NT2/D1 (cell line): Measurements from ENCODE around the gene OR10C1.

Source experiments
- DNase-seq: peaks from one replicate; pipeline ENCODE4 v3.0.0-alpha.2; 2011; ENCODE audit warnings: low read depth, low spot score
- H3K27me3 ChIP-seq: 2 replicates; pipeline ENCODE4 v1.6.0; 2011; ENCODE audit warnings: mild to moderate bottlenecking; ENCODE audit not compliant: insufficient read length, insufficient read depth
- H3K36me3 ChIP-seq: 2 replicates; pipeline ENCODE4 v1.6.1; 2011; ENCODE audit warnings: mild to moderate bottlenecking, low read length, mixed read lengths; ENCODE audit not compliant: insufficient read depth, insufficient read length
- H3K4me1 ChIP-seq: 2 replicates; pipeline ENCODE4 v1.5.1; 2011; ENCODE audit not compliant: insufficient read depth, insufficient read length
- H3K4me3 ChIP-seq: 2 replicates; pipeline ENCODE4 v1.5.1; 2011; ENCODE audit warnings: low read depth; ENCODE audit not compliant: insufficient read length
- H3K9ac ChIP-seq: 2 replicates; pipeline ENCODE4 v1.6.0; 2011; ENCODE audit warnings: low read depth; ENCODE audit not compliant: insufficient read length
- H3K9me3 ChIP-seq: 2 replicates; pipeline ENCODE4 v1.5.1; 2011; ENCODE audit warnings: mild to moderate bottlenecking, low read length; ENCODE audit not compliant: insufficient read depth
- SUZ12 ChIP-seq: IDR thresholded peaks from 2 replicates; pipeline ENCODE4 v1.6.1; 2011; ENCODE audit not compliant: insufficient read length, insufficient read depth; ENCODE audit errors: extremely low read depth
- YY1 ChIP-seq: IDR thresholded peaks from 2 replicates; pipeline ENCODE4 v1.6.1; 2011; ENCODE audit not compliant: insufficient read length, insufficient read depth
- ZNF274 ChIP-seq: IDR thresholded peaks from 2 replicates; pipeline ENCODE4 v1.6.1; 2011; ENCODE audit warnings: mild to moderate bottlenecking, low read depth, low read length

Gene OR10C1

GRCh38 chr6:29451471-29452193, 12.5 kb downstream of the OR10C1 start:
- no peaks in the 10 kb centered on the region for H3K27me3 ChIP-seq
- no peaks in the 10 kb centered on the region for H3K36me3 ChIP-seq
- TF ChIP-seq YY1 (no peak), SUZ12 (no peak), ZNF274 (no peak)
- H3K4me3 ChIP-seq: no peak overlapping the region
- no peaks in the 10 kb centered on the region for H3K9me3 ChIP-seq
- no peaks in the 10 kb centered on the region for H3K4me1 ChIP-seq
- no peak for DNase-seq
- H3K9ac ChIP-seq: no peak overlapping the region

- TF ChIP-seq YY1: no peak
- no peak for TF ChIP-seq ZNF274
- TF ChIP-seq SUZ12: no peak
- Histone ChIP-seq H3K36me3 (no peaks in the 10 kb centered on the region), H3K4me3 (no peak within 1 kb of the TSS), H3K9me3 (no peaks in the 10 kb centered on the region), H3K9ac (no peak within 1 kb of the TSS), H3K4me1 (no peaks in the 10 kb centered on the region), H3K27me3 (no peaks in the 10 kb centered on the region)
- no peak for DNase-seq
Measured at GRCh38 chr6:29456971-29457370, 17.9 kb downstream of the OR10C1 start, which contains the start of the genes OR11A1 and OR2H1. Gene OR11A1, minus strand, starts transcription at chr6:29457071. Its CDS starts 29,430 bp downstream, at chr6:29427641. Gene OR2H1, plus strand, starts transcription at chr6:29457155. Its CDS starts 4,615 bp downstream, at chr6:29461770.

GRCh38 chr6:29461021-29461814, 22.1 kb downstream of the OR10C1 start:
- Histone ChIP-seq H3K9me3 (no peaks in the 10 kb centered on the region), H3K27me3 (no peaks in the 10 kb centered on the region), H3K9ac (no peak overlapping the region), H3K4me1 (no peaks in the 10 kb centered on the region), H3K36me3 (no peaks in the 10 kb centered on the region), H3K4me3 (no peak overlapping the region)
- DNase-seq: no peak
- no peak for TF ChIP-seq YY1
- TF ChIP-seq ZNF274: no peak
- no peak for TF ChIP-seq SUZ12

- TF ChIP-seq SUZ12: no peak
- no peak for TF ChIP-seq ZNF274
- no peak for TF ChIP-seq YY1
- Histone ChIP-seq H3K4me3 (no peak overlapping the region), H3K9me3 (no peaks in the 10 kb centered on the region), H3K9ac (no peak overlapping the region), H3K36me3 (no peaks in the 10 kb centered on the region), H3K27me3 (no peaks in the 10 kb centered on the region), H3K4me1 (no peaks in the 10 kb centered on the region)
- no peak for DNase-seq
Measured at GRCh38 chr6:29462022-29462421, 22.9 kb downstream of the OR10C1 start.

- Histone ChIP-seq H3K36me3 (no peaks in the 10 kb centered on the region), H3K4me3 (no peak overlapping the region), H3K27me3 (no peaks in the 10 kb centered on the region), H3K4me1 (no peaks in the 10 kb centered on the region), H3K9me3 (no peaks in the 10 kb centered on the region), H3K9ac (no peak overlapping the region)
- no peak for DNase-seq
- TF ChIP-seq YY1: no peak
- no peak for TF ChIP-seq SUZ12
- TF ChIP-seq ZNF274: no peak
Measured at GRCh38 chr6:29465279-29465678, 26.2 kb downstream of the OR10C1 start.

- Histone ChIP-seq H3K4me3 (no peak overlapping the region), H3K9me3 (no peaks in the 10 kb centered on the region), H3K36me3 (no peaks in the 10 kb centered on the region), H3K4me1 (no peaks in the 10 kb centered on the region), H3K9ac (no peak overlapping the region), H3K27me3 (no peaks in the 10 kb centered on the region)
- DNase-seq: no peak
- TF ChIP-seq YY1: no peak
- no peak for TF ChIP-seq ZNF274
- no peak for TF ChIP-seq SUZ12
Measured at GRCh38 chr6:29465801-29466200, 26.7 kb downstream of the OR10C1 start.

GRCh38 chr6:29466241-29466640, 27.1 kb downstream of the OR10C1 start:
- no peak for DNase-seq
- H3K27me3 ChIP-seq: no peaks in the 10 kb centered on the region
- no peaks in the 10 kb centered on the region for H3K36me3 ChIP-seq
- no peak overlapping the region for H3K4me3 ChIP-seq
- no peaks in the 10 kb centered on the region for H3K9me3 ChIP-seq
- TF ChIP-seq ZNF274 (no peak), SUZ12 (no peak), YY1 (no peak)
- H3K9ac ChIP-seq: no peak overlapping the region
- no peaks in the 10 kb centered on the region for H3K4me1 ChIP-seq
